ENCODE measurements around the gene AP1M1. TPM values are rescaled to one million over a fixed set of nuclear protein-coding genes. Genes with fewer than 3 reads are reported as not detected.

The AP1M1 gene
- total and polyA plus RNA-seq, 5 donors from 2014 or later = 108 to 161 (median 159) TPM

- Mint-ChIP-seq H3K4me1 (peaks cover 5 to 75% (median 46%) of the 10 kb centered on the region in 4 donors), H3K27me3 (peaks cover 10% of the 10 kb centered on the region), H3K4me3 (peak overlapping the region in 1 of 4 donors; percentile 47), H3K27ac (peak overlapping the region in 2 of 3 donors; percentile 63 to 92), H3K9me3 (peaks cover 0 to 2% (median 0%) of the 10 kb centered on the region in 7 donors), H3K36me3 (no peaks in the 10 kb centered on the region)
- ATAC-seq (ENCODE audit: low read depth in 2 of 2) (no peak), DNase-seq (no peak)
- H3K4me1 ChIP-seq (ENCODE audit: control insufficient read depth, insufficient read depth, low read length, poor library complexity, severe bottlenecking) = peaks cover 63% of the 10 kb centered on the region
- H3K36me3 ChIP-seq (ENCODE audit: control insufficient read depth, insufficient read depth, low read length) = no peaks in the 10 kb centered on the region
- H3K27me3 ChIP-seq (ENCODE audit: control insufficient read depth, insufficient read depth, low read length) = no peaks in the 10 kb centered on the region
- no peaks in the 10 kb centered on the region for H3K9me3 ChIP-seq (ENCODE audit: control insufficient read depth in 2 of 2, low read length in 2 of 2)
- H3K27ac ChIP-seq (ENCODE audit: insufficient read depth, low read length, poor library complexity, severe bottlenecking) = no peak overlapping the region
- no peak overlapping the region for H3K4me3 ChIP-seq (ENCODE audit: low read depth, low read length)
Observed at GRCh38 chr19:16263141-16263761, 65.5 kb downstream of the AP1M1 start.

- no peaks in the 10 kb centered on the region for H3K36me3 ChIP-seq (ENCODE audit: control insufficient read depth, insufficient read depth, low read length)
- Mint-ChIP-seq H3K27ac (peak overlapping the region; percentile 69 to 92 (median 86)), H3K27me3 (peaks cover 10% of the 10 kb centered on the region), H3K4me3 (peak overlapping the region in 1 of 4 donors; percentile 11), H3K4me1 (peaks cover 5 to 75% (median 48%) of the 10 kb centered on the region in 4 donors), H3K9me3 (peaks cover 0 to 2% (median 0%) of the 10 kb centered on the region in 7 donors), H3K36me3 (no peaks in the 10 kb centered on the region)
- no peak overlapping the region for H3K4me3 ChIP-seq (ENCODE audit: low read depth, low read length)
- peaks cover 62% of the 10 kb centered on the region for H3K4me1 ChIP-seq (ENCODE audit: control insufficient read depth, insufficient read depth, low read length, poor library complexity, severe bottlenecking)
- no peak overlapping the region for H3K27ac ChIP-seq (ENCODE audit: insufficient read depth, low read length, poor library complexity, severe bottlenecking)
- no peak for DNase-seq
- H3K27me3 ChIP-seq (ENCODE audit: control insufficient read depth, insufficient read depth, low read length) = no peaks in the 10 kb centered on the region
- H3K9me3 ChIP-seq (ENCODE audit: control insufficient read depth in 2 of 2, low read length in 2 of 2) = no peaks in the 10 kb centered on the region
- ATAC-seq (ENCODE audit: low read depth in 2 of 2) = no peak
Observed at GRCh38 chr19:16265205-16265604, 67.5 kb downstream of the AP1M1 start.

GRCh38 chr19:16265890-16266585 lies 68.3 kb downstream of the AP1M1 start:
- peaks cover 57% of the 10 kb centered on the region for H3K4me1 ChIP-seq (ENCODE audit: control insufficient read depth, insufficient read depth, low read length, poor library complexity, severe bottlenecking)
- Mint-ChIP-seq H3K4me3 (peak overlapping the region; percentile 60 to 76 (median 74)), H3K4me1 (peaks cover 5 to 67% (median 44%) of the 10 kb centered on the region in 4 donors), H3K9me3 (peaks cover 0 to 2% (median 0%) of the 10 kb centered on the region in 7 donors), H3K27me3 (peaks cover 7% of the 10 kb centered on the region), H3K27ac (peak overlapping the region; percentile 85 to 93 (median 92)), H3K36me3 (no peaks in the 10 kb centered on the region)
- DNase-seq = no peak
- no peaks in the 10 kb centered on the region for H3K36me3 ChIP-seq (ENCODE audit: control insufficient read depth, insufficient read depth, low read length)
- no peaks in the 10 kb centered on the region for H3K9me3 ChIP-seq (ENCODE audit: control insufficient read depth in 2 of 2, low read length in 2 of 2)
- H3K27ac ChIP-seq (ENCODE audit: insufficient read depth, low read length, poor library complexity, severe bottlenecking) = no peak overlapping the region
- no peaks in the 10 kb centered on the region for H3K27me3 ChIP-seq (ENCODE audit: control insufficient read depth, insufficient read depth, low read length)
- no peak overlapping the region for H3K4me3 ChIP-seq (ENCODE audit: low read depth, low read length)
- no peak for ATAC-seq (ENCODE audit: low read depth in 2 of 2)

GRCh38 chr19:16266586-16266942 lies 68.9 kb downstream of the AP1M1 start:
- Histone ChIP-seq H3K27ac (ENCODE audit: insufficient read depth, low read length, poor library complexity, severe bottlenecking) (no peak overlapping the region), H3K4me1 (ENCODE audit: control insufficient read depth, insufficient read depth, low read length, poor library complexity, severe bottlenecking) (peaks cover 51% of the 10 kb centered on the region), H3K4me3 (ENCODE audit: low read depth, low read length) (peak overlapping the region; percentile 21), H3K36me3 (ENCODE audit: control insufficient read depth, insufficient read depth, low read length) (no peaks in the 10 kb centered on the region), H3K27me3 (ENCODE audit: control insufficient read depth, insufficient read depth, low read length) (no peaks in the 10 kb centered on the region), H3K9me3 (ENCODE audit: control insufficient read depth in 2 of 2, low read length in 2 of 2) (no peaks in the 10 kb centered on the region)
- Mint-ChIP-seq H3K27me3 (peaks cover 5% of the 10 kb centered on the region), H3K36me3 (no peaks in the 10 kb centered on the region), H3K4me3 (peak overlapping the region in 3 of 4 donors; percentile 73 to 76 (median 75)), H3K9me3 (peaks cover 0 to 2% (median 0%) of the 10 kb centered on the region in 7 donors), H3K27ac (peak overlapping the region; percentile 85 to 93 (median 92)), H3K4me1 (peaks cover 5 to 61% (median 39%) of the 10 kb centered on the region in 4 donors)
- DNase-seq = peak; percentile 36 to 92 (median 49)
- ATAC-seq (ENCODE audit: low read depth in 2 of 2) = peak; percentile 66 to 70

GRCh38 chr19:16268676-16269319 lies 71.1 kb downstream of the AP1M1 start:
- H3K27ac Mint-ChIP-seq = peak overlapping the region in 2 of 3 donors; percentile 71 to 86
- H3K27ac ChIP-seq (ENCODE audit: insufficient read depth, low read length, poor library complexity, severe bottlenecking) = no peak overlapping the region
- H3K36me3 ChIP-seq (ENCODE audit: control insufficient read depth, insufficient read depth, low read length) = no peaks in the 10 kb centered on the region
- H3K27me3 ChIP-seq (ENCODE audit: control insufficient read depth, insufficient read depth, low read length) = no peaks in the 10 kb centered on the region
- H3K36me3 Mint-ChIP-seq = no peaks in the 10 kb centered on the region
- peak overlapping the region; percentile 50 to 78 (median 62) for H3K4me3 Mint-ChIP-seq
- peaks cover 0 to 45% (median 27%) of the 10 kb centered on the region in 4 donors for H3K4me1 Mint-ChIP-seq
- peaks cover 0 to 2% (median 0%) of the 10 kb centered on the region in 7 donors for H3K9me3 Mint-ChIP-seq
- peaks cover 30% of the 10 kb centered on the region for H3K4me1 ChIP-seq (ENCODE audit: control insufficient read depth, insufficient read depth, low read length, poor library complexity, severe bottlenecking)
- no peaks in the 10 kb centered on the region for H3K9me3 ChIP-seq (ENCODE audit: control insufficient read depth in 2 of 2, low read length in 2 of 2)
- no peak overlapping the region for H3K4me3 ChIP-seq (ENCODE audit: low read depth, low read length)
- peaks cover 5% of the 10 kb centered on the region for H3K27me3 Mint-ChIP-seq
- ATAC-seq (ENCODE audit: low read depth in 2 of 2) (no peak), DNase-seq (peak in 1 of 3 donors; percentile 42)

GRCh38 chr19:16272945-16273344 lies 75.2 kb downstream of the AP1M1 start:
- no peak for ATAC-seq (ENCODE audit: low read depth in 2 of 2)

GRCh38 chr19:16274447-16274846 lies 76.7 kb downstream of the AP1M1 start:
- DNase-seq = no peak
- Mint-ChIP-seq H3K4me3 (no peak overlapping the region), H3K36me3 (no peaks in the 10 kb centered on the region), H3K27me3 (peaks cover 10% of the 10 kb centered on the region), H3K27ac (peak overlapping the region in 1 of 3 donors; percentile 27), H3K9me3 (no peaks in the 10 kb centered on the region), H3K4me1 (peaks cover 0 to 4% (median 0%) of the 10 kb centered on the region in 4 donors)
- H3K9me3 ChIP-seq (ENCODE audit: control insufficient read depth in 2 of 2, low read length in 2 of 2) = no peaks in the 10 kb centered on the region
- ATAC-seq (ENCODE audit: low read depth in 2 of 2) = no peak
- no peak overlapping the region for H3K27ac ChIP-seq (ENCODE audit: insufficient read depth, low read length, poor library complexity, severe bottlenecking)
- no peaks in the 10 kb centered on the region for H3K4me1 ChIP-seq (ENCODE audit: control insufficient read depth, insufficient read depth, low read length, poor library complexity, severe bottlenecking)
- H3K36me3 ChIP-seq (ENCODE audit: control insufficient read depth, insufficient read depth, low read length) = no peaks in the 10 kb centered on the region
- no peaks in the 10 kb centered on the region for H3K27me3 ChIP-seq (ENCODE audit: control insufficient read depth, insufficient read depth, low read length)
- no peak overlapping the region for H3K4me3 ChIP-seq (ENCODE audit: low read depth, low read length)

More at GRCh38 chr19:16272945-16273344, 75.2 kb downstream of the AP1M1 start:
- Histone ChIP-seq H3K9me3 (ENCODE audit: control insufficient read depth in 2 of 2, low read length in 2 of 2) (no peaks in the 10 kb centered on the region), H3K36me3 (ENCODE audit: control insufficient read depth, insufficient read depth, low read length) (no peaks in the 10 kb centered on the region), H3K4me3 (ENCODE audit: low read depth, low read length) (no peak overlapping the region), H3K4me1 (ENCODE audit: control insufficient read depth, insufficient read depth, low read length, poor library complexity, severe bottlenecking) (peaks cover 12% of the 10 kb centered on the region), H3K27ac (ENCODE audit: insufficient read depth, low read length, poor library complexity, severe bottlenecking) (no peak overlapping the region), H3K27me3 (ENCODE audit: control insufficient read depth, insufficient read depth, low read length) (no peaks in the 10 kb centered on the region)
- peaks cover 10% of the 10 kb centered on the region for H3K27me3 Mint-ChIP-seq
- H3K27ac Mint-ChIP-seq = no peak overlapping the region
- no peaks in the 10 kb centered on the region for H3K9me3 Mint-ChIP-seq
- no peak overlapping the region for H3K4me3 Mint-ChIP-seq
- H3K4me1 Mint-ChIP-seq = peaks cover 0 to 13% (median 5%) of the 10 kb centered on the region in 4 donors
- H3K36me3 Mint-ChIP-seq = no peaks in the 10 kb centered on the region
- DNase-seq = no peak
